ENCODE results near the gene IQSEC3. TPM values are rescaled to one million over a fixed set of nuclear protein-coding genes. Genes with fewer than 3 reads are reported as not detected.
A peak's percentile ranks its signal among the peaks of the same experiment; 100 is the strongest.
"Not testable (repeated sequence)": the region's sequence is repeated elsewhere in the genome, so short reads cannot be mapped to it uniquely, and the experiment has no call there.

IQSEC3 gene
- total RNA-seq, result 1 to 10 TPM in 5 of 9 donors, under 1 TPM in 4; 0.49 to 3.2 (median 1.5) TPM
- 1 to 10 TPM in 1 of 2 donors, under 1 TPM in 1; 0.29 to 2.0 TPM for polyA plus RNA-seq
- long read RNA-seq, donor 1, partial matches to known transcripts, result 0 of 3 reads
- long read RNA-seq, donor 1, other reads (novel, unspliced or antisense), result 3 of 3 reads
- long read RNA-seq, donor 2, partial matches to known transcripts, result 0 of 2 reads
- long read RNA-seq, donor 2, other reads (novel, unspliced or antisense), result 2 of 2 reads
- long read RNA-seq, donor 3, result 0 reads

- H3K36me3 ChIP-seq; H3K9me3 ChIP-seq; H3K27ac ChIP-seq; DNase-seq; intact Hi-C loops (cut with DNase I); ATAC-seq; H3K4me1 ChIP-seq: not testable (repeated sequence)
- Histone ChIP-seq H3K4me3 (peak within 1 kb of the TSS in 2 of 12 donors; percentile 16 to 17), H3K27me3 (peaks cover 0 to 20% (median 8%) of the 10 kb centered on the region in 9 donors)
- WGBS, 4 donors, result 0 to 3% (median 2%) methylated on average over 1 to 15 of the region's 27 CpGs
These were observed at the start of gene IQSEC3 for GRCh38 chr12:66428-66781. TSS of gene IQSEC3 (plus strand) at chr12:66767. CDS start at chr12:66883, 116 bp downstream.

GRCh38 chr12:17370-18340 lies 48.9 kb upstream of the IQSEC3 start:
- peaks cover 0 to 32% (median 16%) of the 10 kb centered on the region in 9 donors for H3K36me3 ChIP-seq
- ATAC-seq; H3K27ac ChIP-seq; intact Hi-C loops (cut with DNase I); H3K27me3 ChIP-seq; H3K9me3 ChIP-seq; H3K4me3 ChIP-seq: not testable (repeated sequence)
- peak in 1 of 5 donors; percentile 66 for DNase-seq
- whole genome bisulfite sequencing, 4 donors, result 93 to 97% (median 95%) methylated on average over 6 to 19 of the region's 23 CpGs
- H3K4me1 ChIP-seq, result peaks cover 0 to 14% (median 0%) of the 10 kb centered on the region in 12 donors

- H3K4me1 ChIP-seq, result peaks cover 0 to 19% (median 0%) of the 10 kb centered on the region in 12 donors
- H3K36me3 ChIP-seq, result peaks cover 0 to 34% (median 16%) of the 10 kb centered on the region in 9 donors
- DNase-seq; intact Hi-C loops (cut with DNase I); H3K27me3 ChIP-seq; ATAC-seq; H3K4me3 ChIP-seq; H3K9me3 ChIP-seq; H3K27ac ChIP-seq: not testable (repeated sequence)
- 60 to 95% (median 92%) methylated on average over 1 to 21 of the region's 26 CpGs for WGBS, 4 donors
These were observed 47.6 kb upstream of the IQSEC3 start for GRCh38 chr12:18821-19567.

GRCh38 chr12:19906-20305 lies 46.7 kb upstream of the IQSEC3 start:
- peaks cover 0 to 19% (median 0%) of the 10 kb centered on the region in 12 donors for H3K4me1 ChIP-seq
- H3K36me3 ChIP-seq, result peaks cover 0 to 34% (median 16%) of the 10 kb centered on the region in 9 donors
- H3K27me3 ChIP-seq; ATAC-seq; DNase-seq; H3K9me3 ChIP-seq; intact Hi-C loops (cut with DNase I); H3K4me3 ChIP-seq; H3K27ac ChIP-seq: not testable (repeated sequence)
- 63 to 100% (median 95%) methylated on average over 5 to 7 of the region's 11 CpGs for WGBS, 4 donors

- DNase-seq, result no peak
- Histone ChIP-seq H3K27ac (no peak overlapping the region), H3K36me3 (peaks cover 0 to 34% (median 16%) of the 10 kb centered on the region in 9 donors), H3K27me3 (no peaks in the 10 kb centered on the region), H3K9me3 (no peaks in the 10 kb centered on the region), H3K4me1 (peaks cover 0 to 19% (median 0%) of the 10 kb centered on the region in 12 donors), H3K4me3 (no peak overlapping the region)
- TF ChIP-seq CTCF (IDR thresholded peaks at IDR 0.05) (no peak), POLR2A (IDR thresholded peaks at IDR 0.05) (no peak)
- WGBS, 4 donors, result 51 to 64% (median 58%) methylated on average over 6 of the region's 6 CpGs
- ATAC-seq, result peak in 1 of 4 donors; percentile 41
- intact Hi-C loops (cut with DNase I), result no loop called here
These were observed 45.8 kb upstream of the IQSEC3 start for GRCh38 chr12:20757-21156.

Measured in heart left ventricle (tissue), 16 donors.